HG03354 (cell line): ENCODE data around the gene CKB.
"Not testable (repeated sequence)": the region's sequence is repeated elsewhere in the genome, so short reads cannot be mapped to it uniquely, and the experiment has no call there.

ENCODE experiments used
- ATAC-seq: cut with Tn5 transposase; IDR thresholded peaks from one replicate; pipeline ENCODE4 v1.9.1; 2021; ENCODE audit warnings: mild to moderate bottlenecking; ENCODE audit not compliant: unreplicated experiment, poor library complexity, severe bottlenecking

The CKB gene

GRCh38 chr14:103517174-103517566, 5.5 kb downstream of the CKB start:
- no peak for ATAC-seq

DNA sequence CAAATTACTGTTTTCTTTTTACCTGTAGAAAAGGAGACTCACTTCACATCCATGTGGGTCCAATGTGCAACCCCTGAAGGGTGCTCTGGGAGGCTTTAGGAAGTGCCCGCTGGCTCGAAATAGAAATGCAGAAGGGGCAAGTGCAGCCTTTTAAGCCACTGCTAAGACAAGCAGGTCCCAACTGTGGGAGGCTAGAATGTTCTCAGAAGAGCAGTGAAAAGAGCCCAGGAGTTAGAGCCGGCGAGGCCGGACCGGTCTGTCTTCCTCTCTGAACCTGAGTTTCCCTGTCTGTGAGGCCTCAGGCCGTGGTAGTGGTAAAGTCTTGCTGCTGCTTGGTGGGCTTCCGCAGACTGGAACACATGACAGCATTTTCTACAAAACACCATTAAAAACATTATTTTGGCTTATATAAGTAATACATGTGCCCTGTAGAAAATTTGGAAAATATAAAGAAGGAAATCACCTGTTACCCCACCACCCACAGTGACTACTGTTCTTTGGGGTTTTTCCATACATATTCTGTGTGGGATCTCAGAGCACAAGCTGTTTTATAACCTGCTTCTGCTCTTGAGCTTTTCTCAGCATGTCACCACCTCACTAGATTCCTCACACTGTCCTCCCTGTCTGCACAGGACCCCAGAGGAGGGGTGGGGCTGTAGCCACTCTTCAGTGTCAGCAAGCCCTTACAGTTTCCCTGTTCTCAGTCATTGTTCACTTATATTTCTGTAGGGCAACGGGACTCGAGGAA, 6.0 kb downstream of the CKB start:
- no peak for ATAC-seq

DNA sequence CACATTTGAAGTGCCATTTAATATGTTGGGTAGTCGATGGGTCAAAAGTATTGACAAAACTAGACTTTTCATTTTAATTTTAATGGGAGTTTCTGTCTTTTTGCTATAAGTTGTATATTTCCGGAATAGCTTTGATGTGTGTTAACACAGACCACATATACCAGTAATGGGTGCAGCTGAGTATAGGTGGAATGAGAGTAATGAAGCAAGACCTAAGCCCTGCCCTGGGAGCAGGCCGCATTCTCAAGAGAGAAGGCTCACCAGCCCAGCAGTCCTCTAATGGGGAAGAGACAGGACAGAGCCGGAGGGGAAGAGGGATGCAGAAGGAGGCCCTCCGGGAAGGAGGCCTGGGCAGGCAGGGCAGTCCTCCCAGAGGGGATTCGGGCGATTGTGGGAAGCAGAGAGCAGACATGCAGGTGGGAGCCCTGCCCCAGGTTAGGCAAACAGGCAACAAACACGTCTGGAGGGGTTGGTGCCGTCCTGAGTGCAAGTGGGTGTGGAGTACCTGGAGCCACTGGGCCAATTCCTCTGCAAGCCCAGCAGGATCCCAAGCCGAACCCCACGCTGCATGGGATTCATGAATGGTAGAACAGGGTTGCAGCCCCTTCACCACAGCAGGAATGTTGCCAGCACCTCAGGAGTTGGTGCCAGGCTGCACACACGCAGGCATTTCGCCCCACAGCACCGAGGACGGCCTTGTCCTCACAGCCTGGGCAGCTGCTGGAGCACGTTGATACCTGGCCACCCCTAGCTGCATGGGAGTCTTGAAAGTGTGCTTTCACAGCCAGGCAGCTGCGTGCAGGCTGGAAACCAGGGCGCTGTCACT, 7.8 kb downstream of the CKB start:
- ATAC-seq = no peak

- ATAC-seq = no peak
These were observed 9.7 kb downstream of the CKB start for GRCh38 chr14:103512701-103513611.

- not testable (repeated sequence) for ATAC-seq
These were observed 10.4 kb downstream of the CKB start for GRCh38 chr14:103512180-103512579.

GRCh38 chr14:103510724-103511693, 11.6 kb downstream of the CKB start:
- no peak for ATAC-seq

- ATAC-seq = no peak
These were observed 12.5 kb downstream of the CKB start for GRCh38 chr14:103509864-103510723.

DNA sequence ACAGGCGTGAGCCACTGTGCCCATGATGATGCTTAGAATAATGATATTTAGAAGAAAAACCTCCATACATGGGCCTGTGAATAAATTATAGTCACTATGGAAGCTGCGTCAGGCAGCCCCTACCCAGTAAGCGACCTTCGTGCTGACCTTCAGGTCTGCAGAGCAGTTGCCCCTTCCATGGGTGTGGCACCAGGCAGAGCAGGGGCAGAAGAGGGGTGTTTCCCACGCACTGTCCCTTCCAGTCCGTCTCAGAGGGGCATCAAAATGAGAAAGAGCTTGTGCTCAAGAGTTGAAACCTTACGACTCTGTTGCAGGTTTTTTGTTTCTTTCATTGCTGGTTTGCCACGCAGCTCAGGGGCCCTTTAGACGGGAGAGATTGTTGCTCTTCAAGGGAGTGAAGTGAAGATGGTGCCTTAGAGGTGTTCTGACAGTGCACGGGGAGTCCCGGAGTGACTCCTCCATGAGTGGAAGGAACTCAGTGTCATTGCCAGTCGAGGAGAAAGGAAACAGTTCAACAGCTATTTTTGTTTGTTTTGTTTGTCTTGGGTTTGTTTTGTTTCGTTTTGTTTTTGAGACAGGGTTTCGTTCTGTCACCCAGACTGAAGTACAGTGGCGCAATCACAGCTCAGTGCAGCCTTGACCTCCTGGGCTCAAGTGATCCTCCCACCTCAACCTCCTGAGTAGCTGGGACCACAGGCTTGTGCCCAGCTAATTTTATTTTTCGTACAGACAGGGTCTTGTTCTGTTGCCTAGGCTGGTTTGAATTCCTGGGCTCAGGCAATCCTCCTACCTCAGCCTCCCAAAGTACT, 13.9 kb downstream of the CKB start:
- no peak for ATAC-seq

- no peak for ATAC-seq
These were observed 14.9 kb downstream of the CKB start for GRCh38 chr14:103507751-103508150.

- no peak for ATAC-seq
These were observed 17.6 kb downstream of the CKB start for GRCh38 chr14:103504991-103505565.

DNA sequence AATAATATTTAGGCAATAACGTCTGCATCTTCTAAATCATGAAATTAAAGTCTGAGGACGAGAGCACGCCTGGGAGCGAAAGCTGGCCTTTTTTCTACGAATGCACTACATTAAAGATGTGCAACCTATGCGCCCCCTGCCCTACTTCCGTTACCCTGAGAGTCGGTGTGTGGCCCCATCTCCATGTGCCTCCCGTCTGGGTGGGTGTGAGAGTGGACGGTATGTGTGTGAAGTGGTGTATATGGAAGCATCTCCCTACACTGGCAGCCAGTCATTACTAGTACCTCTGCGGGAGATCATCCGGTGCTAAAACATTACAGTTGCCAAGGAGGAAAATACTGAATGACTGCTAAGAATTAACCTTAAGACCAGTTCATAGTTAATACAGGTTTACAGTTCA, 19.3 kb downstream of the CKB start:
- ATAC-seq = no peak

DNA sequence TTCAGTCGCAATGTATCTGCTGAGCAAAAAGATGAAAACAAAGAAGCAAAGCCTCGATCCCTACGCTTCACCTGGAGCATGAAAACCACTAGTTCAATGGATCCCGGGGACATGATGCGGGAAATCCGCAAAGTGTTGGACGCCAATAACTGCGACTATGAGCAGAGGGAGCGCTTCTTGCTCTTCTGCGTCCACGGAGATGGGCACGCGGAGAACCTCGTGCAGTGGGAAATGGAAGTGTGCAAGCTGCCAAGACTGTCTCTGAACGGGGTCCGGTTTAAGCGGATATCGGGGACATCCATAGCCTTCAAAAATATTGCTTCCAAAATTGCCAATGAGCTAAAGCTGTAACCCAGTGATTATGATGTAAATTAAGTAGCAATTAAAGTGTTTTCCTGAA, 19.8 kb downstream of the CKB start:
- ATAC-seq = no peak

DNA sequence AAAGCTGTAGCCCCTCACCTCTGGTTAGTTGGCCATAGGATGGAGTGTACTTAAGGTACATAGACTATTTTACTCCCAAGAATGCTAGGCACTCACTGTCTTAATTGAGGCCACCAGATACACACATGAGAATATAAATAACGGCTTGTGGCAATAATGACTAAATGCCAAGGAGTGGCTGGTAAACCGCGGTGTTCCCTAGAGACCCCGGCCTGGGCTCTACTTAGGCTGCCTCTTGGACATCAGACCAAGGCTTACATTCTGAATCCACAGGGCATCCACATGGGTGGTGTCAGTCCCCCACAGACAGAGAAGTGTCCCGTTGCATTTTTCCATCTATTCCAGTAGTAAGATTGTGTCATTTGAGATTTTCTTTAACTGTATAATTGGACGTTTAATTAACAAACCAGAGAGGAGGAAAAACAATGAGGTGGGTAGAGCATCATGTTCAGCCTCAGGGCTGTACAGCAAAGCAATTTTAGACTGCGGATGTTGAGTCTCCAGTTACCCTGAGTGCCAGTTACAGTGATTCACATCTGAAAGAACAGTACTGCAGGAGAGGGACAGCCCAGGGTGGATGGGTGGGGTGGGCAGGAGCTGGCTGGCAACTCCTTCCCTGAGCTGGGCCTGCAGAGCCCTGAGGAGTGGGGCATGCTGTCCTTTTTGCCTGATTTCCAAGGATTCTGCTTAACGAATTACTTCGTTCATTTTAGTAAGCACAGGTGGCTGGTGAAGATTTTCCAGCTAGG, 20.5 kb downstream of the CKB start:
- ATAC-seq = no peak

DNA sequence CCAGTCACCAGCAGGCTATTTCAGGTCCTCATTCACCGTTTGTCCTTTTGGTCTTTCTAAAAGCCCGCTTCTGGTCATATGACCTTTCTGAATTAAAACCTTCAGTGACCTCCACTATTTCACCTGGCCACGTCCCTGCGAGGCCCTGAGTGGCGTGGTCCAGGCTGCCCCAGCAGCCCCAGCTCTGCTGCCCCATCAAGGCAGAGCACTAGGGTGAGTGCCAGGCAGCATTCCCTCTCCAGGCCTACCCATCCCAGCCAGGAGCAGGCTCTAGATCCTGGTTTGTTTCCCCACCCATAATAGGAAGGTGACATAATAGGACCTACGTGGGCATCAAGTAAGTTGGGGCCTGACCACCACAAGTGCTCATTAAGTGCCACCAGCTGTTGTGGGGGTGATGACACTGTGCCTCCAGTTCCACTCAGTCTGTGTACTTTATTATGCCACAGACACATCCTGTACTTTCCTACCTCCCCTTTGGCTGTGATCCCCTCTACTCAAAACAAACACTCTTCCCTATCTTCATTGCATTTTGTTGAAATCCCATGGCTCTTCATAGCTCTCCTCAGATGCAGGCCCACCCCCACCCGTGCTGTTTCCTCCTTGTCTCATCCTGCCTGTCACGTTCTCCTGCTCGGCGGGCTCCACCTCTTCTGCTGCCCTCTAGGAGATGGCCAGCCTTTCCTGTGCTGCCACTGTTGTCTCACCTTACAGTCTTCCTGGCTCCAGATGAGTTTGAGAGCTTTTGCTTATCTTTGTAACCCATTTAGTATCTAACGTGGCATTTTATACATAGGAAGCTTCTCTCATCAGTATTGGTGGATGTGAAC, 21.4 kb downstream of the CKB start:
- ATAC-seq = no peak

- no peak for ATAC-seq
These were observed 22.3 kb downstream of the CKB start for GRCh38 chr14:103500148-103500990.
